Stromal cell of bone marrow (primary cell): ENCODE results near the gene IL4R.
A peak's percentile ranks its signal among the peaks of the same experiment; 100 is the strongest.
"Not testable (repeated sequence)": the region's sequence is repeated elsewhere in the genome, so short reads cannot be mapped to it uniquely, and the experiment has no call there.

Experiments used
- DNase-seq: peaks from one replicate; pipeline ENCODE4 v3.0.0-alpha.2; 2012; ENCODE audit warnings: low read depth

Gene IL4R

DNA sequence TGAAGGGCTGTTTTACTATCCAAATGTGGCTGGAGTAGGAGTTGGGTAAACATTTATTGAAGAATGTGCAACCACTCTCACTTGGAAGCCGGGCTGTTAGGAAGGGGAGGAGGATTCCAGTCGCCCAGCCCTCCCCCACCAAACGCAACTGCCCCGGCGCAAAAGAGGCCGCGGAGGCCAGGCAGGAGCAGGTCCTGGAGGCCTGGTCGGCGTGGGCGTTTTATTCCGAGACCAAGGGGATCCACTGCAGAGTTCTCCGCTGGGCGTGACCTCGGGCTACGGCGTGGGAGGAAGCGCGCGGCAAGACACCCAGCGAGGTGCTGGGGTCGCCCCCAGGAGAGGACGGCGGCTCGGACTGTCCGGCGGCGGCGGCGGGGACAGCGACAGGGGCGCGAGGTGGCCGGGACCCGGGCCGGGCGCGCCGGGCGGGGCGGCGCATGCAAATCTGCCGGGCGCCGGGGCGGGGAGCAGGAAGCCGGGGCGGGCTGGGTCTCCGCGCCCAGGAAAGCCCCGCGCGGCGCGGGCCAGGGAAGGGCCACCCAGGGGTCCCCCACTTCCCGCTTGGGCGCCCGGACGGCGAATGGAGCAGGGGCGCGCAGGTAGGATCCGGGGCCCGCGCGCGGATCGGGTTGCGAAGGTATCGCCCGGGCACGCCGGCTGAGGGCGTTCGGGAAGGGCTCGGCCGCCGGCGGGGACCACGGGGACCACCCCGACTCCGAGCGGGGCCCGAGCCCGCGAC, at the start of gene IL4R:
TSS of gene IL4R (plus strand) at position 553 of the 739 bp plus-strand sequence. CDS start 26,230 bp downstream, outside the sequence.
- peak; percentile 73 for DNase-seq

DNA sequence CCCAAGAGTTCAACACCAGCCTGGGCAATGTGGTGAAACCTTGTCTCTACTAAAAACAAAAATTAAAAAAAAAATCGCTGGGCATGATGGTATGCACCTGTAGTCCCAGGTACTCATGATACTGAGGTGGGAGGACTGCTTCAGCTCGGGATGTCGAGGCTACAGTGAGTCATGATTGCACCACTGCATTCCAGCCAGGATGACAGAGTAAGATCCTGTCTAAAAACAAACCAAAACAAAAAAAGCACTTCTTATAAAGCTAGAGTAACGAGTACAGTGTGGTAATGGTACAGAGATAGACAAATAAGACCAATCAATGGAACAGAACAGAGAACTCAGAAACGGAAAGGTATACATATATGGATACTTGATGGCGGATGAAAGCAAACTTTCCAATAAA, 49.6 kb upstream of the IL4R start:
- no peak for DNase-seq

DNA sequence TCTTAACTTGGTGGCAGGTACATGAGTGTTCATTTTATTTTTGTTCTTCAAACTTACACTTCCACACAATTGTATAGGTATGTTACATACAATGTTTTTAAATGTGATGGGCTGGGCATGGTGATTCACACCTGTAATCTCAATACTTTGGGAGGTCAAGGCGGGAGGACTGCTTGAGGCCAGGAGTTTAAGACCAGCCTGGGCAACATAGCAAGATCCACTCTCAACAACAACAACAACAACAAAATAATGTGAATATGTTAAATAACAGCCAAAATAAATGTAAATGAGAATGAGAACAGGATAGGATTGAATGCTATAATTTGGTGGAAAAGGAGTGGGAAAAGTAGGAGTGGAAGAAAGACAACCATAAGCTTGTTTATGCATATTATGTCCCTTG, 47.8 kb upstream of the IL4R start:
- no peak for DNase-seq

DNA sequence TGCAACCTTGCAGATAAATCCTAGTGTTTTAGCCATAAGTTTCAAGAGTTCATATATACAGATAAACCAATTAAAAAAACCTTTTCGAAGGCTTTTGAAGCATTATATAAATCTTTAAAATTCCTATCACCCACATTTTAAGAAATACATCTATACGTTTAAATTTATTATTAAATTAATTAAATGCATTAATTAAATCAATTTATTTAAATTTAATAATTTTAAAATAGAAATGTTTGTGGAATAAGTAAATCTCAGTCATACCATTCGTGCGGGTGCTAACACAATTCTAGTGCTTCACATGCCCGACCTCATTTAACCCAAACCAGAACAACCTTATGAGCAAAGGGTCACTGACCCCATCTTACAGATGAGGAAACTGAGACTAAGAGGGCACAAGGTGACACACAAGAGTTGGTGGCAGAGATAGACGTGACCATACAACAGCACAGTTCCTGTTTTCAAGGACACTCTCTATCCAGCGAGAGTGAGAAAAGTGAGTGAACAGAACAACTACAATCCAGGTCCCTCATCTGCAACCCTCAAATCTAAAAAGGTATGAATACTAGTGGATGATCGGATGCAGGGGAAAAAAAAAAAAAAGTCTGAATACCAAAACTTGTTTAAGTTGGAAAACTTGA, 46.6 kb upstream of the IL4R start:
- DNase-seq = no peak

DNA sequence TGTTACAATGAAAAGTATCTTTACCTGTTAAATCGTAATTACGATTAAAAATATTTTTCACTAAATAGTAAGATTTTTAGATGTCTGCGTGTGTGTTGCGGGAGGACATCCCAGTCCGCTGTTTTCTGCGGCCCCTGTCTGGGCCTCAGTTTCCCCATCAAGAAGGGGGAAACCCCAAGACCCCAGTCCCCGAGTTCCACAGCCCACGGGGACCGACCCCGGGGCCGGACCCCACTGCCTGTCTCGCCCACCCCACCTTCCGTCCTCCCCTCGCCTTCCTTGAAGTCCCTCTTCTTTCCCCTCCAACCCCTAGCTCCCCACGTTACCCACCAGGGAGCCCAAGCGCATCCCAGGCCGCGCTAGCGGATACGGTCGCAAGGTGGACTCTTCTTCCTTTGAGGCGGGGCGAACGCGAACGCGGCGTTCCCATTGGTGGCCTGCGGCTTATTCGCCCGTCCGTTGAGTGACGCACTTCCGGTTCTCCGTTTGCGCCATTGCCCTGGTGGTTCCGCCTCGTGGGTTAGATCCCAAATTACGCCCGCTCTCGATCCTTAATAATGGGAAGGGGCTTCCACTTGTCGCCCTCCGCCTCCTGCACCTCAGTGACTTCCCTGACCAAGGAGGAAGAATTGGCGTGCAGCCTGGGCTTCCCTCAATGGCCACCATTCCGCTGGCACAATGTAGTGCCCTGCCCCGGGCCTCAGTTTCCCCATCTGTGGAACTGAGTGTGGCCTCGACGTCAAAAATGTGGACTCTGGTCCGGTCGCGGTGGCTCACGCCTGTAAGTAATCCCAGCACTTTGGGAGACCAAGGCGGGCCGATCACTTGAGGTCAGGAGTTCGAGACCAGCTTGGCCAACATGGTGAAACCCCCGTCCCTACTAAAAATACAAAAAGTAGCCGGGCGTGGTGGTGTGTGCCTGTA, 45.1 kb upstream of the IL4R start, which contains the start of gene NSMCE1:
TSS of gene NSMCE1 (minus strand) at position 397 of the 924 bp plus-strand sequence. CDS start 11,202 bp downstream, outside the sequence.
- peak; percentile 93 for DNase-seq

DNA sequence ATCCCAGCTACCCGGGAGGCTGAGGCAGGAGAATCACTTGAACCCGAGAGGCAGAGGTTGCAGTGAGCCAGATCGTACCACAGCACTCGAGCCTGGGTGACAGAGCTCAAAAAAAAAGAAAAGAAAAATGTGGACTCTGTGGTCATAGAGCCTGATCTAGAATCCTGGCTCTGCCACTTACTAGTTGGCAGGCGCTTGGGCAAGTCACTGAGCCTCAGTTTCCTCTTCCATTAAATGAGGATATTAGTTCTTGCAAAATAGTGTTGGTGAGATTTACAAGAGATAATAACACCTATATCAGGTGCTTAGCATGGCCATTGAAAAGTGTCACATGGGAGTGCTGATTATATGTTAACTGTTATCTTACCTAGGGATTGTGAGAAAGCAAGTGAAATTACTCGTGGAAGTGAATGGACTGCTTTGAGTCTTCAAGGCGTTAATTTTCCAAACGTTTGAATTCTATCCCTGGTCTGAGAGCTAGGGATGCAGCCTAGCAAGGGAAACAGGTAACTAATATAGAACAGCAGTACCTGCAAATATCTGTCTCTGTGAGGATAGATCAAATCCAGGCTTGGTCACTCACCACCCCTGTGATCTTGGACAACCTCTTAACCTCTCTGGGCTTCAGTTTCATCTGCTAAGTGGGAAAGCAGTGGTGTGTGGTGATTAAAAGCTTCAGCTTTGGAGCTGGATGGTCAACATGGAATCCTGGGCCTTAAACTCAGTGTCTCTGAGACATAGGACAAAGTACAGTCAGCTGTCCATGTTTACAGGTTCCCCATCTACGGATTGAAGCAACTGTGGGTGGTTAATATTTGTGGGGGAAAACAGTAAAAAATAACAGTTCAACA, 44.2 kb upstream of the IL4R start:
- no peak for DNase-seq

DNA sequence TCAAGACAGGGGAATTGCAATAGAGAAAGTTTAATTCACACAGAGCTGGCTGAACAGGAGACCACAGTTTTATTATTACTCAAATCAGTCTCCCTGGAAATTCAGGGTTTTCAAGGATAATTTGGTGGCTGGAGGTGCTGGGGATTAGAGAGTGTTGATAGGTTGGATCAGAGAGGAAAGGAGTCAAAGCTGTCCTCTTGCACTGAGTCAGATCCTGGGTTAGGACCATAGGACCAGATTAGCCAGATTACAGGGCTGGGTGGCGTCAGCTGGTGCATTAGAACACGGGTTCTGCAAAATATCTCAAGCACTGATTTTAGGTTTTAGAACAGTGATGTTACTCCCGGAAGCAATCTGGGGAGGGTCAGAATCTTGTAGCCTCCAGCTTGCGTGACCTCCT, 43.4 kb upstream of the IL4R start:
- no peak for DNase-seq

DNA sequence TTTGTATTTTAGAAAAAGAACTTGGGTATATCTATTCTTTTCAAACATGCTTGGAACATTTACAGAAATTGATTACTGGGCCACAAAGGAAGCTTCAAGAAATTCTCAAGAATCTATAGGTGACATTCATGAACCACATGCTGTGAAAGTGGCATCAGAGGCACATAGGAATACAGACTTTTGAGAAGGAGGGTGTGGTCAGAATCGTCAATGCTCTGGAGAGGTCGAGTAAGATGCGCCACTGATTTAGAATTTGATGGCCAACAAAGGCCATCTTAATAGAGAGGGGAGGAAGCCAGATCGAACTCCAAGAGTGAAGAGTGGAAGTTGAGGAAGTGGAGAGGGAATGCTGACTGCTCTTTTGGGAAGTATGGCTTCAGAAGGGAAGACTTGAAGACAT, 41.7 kb upstream of the IL4R start:
- DNase-seq = no peak

DNA sequence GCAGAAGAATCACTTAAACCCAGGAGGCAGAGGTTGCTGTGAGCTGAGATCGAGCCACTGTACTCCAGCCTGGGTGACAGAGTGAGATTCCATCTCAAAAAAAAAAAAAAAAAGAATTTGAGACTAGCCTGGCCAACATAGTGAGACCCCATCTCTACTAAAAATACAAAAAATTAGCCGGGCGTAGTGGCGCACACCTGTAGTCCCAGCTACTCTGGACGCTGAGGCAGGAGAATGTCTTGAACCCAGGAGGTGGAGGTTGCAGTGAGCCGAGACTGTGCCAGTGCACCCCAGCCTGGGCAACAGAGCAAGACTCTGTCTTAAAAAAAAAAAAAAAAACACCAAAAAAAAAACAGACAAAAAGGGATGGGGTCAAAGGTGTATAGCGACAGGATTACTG, 41.1 kb upstream of the IL4R start:
- DNase-seq = not testable (repeated sequence)

DNA sequence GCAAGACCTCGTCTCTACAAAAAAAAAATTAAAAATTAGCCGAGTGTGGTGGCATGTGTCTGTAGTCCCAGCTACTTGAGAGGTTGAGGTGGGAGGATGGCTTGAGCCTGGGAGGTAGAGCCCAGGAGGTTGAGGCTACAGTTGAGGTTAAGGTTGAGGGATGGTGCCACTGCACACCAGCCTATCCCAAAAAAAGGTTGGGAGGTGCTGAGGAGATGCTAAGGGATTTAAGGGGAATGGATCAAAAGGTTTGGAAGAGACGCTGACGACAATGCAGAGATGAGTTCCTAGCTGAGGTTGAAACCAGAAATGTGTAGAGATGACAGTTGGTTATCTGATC, 40.5 kb upstream of the IL4R start:
- no peak for DNase-seq

DNA sequence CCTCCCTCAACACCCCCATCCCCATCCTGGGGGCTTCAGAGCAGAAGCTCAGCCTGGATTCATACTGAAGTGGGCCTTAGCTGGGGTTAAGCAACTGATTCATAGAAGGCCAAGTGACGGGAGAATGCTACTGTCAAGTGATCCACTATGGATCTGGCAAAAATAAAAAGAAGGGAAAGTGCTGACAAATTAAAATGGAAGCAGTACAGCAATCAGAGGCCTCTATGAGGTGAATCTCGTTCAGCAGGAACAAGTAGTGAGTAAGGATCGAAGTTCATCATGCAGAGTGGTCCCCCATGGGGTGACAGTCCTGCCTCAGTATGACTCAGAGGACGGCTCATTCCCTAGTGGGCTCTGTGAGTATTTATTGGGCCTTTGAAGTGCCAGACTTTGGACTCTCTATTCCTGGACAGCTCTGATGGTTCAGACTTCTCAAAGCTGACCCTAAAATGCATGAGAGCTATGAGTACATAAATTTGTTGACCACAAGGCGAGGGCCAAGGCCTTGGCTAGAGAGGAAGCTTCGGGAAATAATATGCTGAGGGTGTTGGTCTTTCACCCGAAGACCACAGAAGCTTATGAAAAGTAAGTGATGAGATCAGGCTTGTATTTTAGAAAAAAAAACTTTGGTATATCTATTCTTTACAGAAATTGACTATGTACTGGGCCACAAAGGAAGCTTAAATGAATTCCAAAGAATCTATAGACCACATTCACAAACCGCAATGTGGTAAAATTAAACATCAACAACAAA, 39.9 kb upstream of the IL4R start:
- peak; percentile 59 for DNase-seq

DNA sequence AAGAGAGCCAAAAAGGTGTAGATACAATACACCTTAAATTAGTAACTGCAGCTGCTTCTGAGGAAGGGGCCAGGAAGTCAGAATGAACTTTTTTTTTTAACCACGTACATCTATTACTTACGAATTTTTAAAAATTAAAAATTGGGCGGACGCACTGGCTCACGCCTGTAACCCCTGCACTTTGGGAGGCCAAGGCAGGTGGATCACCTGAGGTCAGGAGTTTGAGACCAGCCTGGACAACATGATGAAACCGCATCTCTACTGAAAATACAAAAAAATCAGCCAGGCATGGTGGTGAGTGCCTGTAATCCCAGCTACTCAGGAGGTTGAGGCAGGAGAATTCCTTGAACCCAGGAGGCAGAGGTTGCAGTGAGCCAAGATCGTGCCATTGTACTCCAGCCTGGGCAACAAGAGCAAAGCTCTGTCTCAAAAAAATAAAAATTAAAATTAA, 39.3 kb upstream of the IL4R start:
- not testable (repeated sequence) for DNase-seq

DNA sequence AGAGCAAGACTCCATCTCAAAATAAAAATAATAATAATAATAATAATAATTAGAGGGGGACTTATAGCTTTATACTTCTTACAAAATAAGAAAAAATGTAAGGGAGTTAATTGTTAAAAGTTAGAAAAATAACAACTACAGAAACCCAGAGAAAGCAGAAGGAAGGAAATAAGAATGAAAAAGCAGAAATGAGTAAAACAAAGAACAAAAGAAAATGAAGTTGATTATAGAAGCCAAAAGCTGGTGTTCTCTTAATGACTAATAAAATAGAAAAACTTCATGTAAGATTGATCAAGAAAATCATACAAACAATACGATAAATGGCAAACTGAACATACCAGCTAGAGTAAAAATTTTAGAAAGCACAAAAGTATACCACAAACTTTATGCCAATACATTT, 38.4 kb upstream of the IL4R start:
- DNase-seq = no peak

DNA sequence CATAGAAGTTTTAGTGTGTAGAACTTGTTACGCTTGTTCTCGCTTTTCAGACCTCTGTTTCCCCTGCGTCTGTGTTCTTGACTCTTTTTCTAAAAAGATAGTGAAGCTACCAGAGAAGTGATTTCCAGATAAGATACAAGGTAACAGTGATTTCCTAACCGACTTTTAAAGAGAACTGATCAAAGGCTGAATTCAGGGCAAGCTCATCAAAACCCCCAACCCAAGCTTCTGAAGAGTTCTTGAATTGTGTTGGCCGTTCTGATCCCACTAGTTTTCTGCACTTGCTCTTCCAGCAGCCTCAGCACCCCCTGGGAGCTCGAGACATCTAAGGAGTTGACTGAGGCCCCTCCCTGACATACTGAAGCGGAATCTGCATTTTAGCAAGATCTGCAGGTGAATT, 32.5 kb upstream of the IL4R start:
- DNase-seq = no peak

DNA sequence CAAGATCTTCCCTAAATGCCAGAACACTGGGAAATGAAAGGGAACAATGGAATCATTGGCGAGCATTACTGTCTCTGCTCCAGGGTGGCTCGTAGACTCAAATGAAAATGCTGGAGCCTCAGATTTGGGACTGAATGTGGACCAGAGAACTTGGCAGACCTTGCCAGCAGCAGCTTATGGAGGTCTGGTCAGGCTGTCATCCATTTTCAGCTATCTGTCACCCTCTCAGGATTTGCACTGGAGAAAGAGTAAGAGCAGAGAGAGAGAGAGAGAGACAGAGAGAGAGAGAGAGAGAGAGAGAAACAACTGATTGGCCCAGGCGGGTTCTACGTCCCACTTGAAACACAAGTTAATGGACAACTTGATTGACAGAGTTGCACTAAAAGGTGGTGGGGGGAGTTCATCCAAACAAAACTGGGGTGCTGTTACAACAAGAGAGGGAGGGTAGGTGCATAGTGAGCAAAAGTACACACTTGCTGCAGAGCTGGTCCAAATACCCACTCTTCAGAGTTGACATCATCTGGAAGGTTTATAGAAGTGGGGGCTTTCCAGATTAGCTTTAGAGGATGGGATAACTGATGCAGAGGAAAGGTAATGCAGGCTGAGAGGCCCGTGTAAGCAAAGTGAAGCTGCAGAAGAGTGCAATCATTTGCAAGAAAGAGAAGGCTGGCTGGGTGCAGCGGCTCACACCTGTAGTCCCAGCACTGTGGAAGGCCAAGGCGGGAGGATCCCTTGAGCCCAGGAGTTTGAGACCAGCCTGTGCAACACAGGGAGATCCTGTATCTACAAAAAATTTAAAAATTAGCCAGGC, 28.7 kb upstream of the IL4R start:
- no peak for DNase-seq

DNA sequence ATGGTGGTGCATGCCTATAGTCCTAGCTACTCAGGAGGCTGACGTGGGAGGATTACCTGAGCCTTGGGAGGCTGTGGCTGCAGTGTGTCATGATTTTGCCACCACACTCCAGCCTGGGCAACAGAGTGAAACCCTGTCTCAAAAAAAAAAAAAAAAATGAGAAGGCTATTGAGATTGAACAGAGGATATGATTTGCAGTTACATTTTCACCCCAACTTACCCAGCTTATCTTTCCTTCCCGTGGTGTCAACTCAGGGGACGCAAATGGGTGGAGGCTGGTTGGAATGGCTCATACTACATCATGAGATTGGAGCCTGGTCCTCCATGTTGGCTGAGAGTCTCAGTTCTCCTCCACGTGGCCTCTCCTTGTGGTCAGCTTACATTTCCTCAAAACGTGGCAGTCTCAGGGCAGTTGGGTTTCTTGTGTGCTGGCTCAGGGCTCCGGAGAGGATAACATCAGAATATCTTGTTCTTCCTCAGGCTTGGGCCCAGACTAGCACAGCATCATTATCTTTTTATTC, 28.0 kb upstream of the IL4R start:
- no peak for DNase-seq

DNA sequence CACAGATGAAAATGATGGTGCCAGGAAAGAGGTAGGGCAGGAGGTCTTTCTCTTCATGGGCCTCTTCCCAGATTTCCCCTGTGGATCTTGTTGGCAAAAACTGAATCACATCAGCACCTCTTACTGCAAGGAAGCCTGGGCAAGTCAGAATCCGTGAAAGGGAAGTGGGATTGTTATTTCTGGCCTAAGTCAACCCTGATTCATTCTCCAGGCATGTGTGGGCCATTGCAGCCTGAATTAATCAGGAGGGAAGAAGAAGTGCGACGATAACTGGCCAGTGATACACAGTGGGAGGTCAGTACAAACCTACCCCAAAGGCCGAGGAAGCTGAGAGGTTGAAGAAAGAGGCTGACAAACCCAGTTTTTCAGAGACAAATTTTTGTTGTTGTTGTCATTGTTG, 27.3 kb upstream of the IL4R start:
- peak; percentile 90 for DNase-seq

DNA sequence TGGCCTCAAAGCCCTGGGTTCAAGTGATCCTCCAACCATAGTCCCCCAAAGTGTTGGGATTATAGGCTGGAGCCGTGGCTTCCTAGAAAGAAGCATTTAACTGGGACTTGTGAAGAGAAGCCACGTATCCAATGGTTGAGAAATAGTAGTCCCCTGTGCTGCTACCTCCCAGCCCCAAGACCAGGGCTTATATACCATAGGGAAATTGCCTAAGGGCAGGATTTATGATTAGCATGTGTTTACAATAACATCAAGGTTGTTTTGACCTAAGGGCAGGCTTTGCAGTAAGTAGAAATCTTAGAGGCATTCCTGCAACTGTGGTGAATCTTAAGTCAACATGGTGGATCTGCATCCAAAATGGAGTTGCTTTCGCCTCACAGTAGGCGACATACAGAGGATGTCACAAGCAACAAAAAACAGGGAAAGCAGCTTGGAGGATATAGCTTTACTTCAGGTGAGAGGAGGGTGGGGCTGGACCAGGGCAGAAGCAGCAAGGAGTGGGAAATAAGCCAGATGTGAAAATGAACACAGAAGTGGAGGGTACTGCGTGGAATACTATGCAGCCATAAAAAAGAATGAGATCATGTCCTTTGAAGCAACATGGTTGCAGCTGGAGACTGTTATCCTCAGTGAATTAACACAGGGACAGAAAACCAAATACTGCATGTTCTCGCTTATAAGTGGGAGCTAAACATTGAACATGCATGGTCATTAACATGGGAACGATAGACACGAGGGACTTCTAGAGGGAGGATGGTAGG, 26.5 kb upstream of the IL4R start:
- DNase-seq = no peak

DNA sequence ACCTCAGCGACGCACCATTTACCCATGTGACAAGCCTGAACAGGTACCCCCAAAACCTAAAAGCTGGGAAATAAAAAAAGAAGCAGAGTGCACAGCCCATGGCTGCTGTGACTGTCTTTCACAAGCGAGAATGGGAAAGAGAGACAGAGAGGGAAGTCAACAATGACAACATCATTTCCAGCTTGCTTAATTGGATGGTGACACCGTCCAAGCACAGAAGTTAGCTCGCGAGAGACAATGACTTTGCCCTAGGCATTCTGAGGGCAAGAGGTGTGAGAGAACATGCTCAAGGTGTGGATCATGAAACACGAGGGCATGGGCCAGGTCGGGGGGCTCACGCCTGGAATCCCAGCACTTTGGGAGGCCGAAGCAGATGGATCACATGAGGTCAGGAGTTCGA, 25.9 kb upstream of the IL4R start:
- no peak for DNase-seq
